D721Med (cell line): ENCODE measurements around the gene TTBK1.

Experiments used
- DNase-seq: peaks from one replicate; pipeline ENCODE4 v3.0.0; 2011; ENCODE audit warnings: low spot score; ENCODE audit not compliant: insufficient read length
- FAIRE-seq: peaks from 2 replicates; lab custom pipeline; 2011; peaks lifted over from hg19 to GRCh38; lab: Jason Lieb, UNC
- TF ChIP-seq, protein P1 (sequence below): IDR thresholded peaks from 2 replicates; pipeline ENCODE4 v1.5.1; 2012; ENCODE audit warnings: mild to moderate bottlenecking, control low read depth; ENCODE audit not compliant: insufficient read depth; ENCODE audit errors: missing control alignments

The TTBK1 gene

DNA sequence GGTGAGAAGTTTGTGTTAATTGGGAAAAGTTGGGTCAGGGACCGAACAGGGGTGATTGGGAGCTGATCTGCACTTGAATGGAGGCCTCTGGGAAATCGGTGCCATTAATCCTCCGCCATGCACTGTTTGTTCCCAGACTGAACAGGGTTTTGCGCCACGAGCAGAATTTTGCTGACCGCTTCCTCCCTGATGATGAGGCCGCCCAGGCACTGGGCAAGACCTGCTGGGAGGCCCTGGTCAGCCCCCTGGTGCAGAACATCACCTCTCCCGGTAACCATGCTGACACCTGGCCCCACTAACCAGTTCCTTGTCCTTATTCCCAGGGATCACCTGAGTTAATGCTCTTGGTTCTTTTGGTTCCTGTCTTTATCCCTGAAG lies 39.6 kb upstream of the TTBK1 start:
- DNase-seq (no peak), FAIRE-seq (no peak)
- TF ChIP-seq, protein P1, sequence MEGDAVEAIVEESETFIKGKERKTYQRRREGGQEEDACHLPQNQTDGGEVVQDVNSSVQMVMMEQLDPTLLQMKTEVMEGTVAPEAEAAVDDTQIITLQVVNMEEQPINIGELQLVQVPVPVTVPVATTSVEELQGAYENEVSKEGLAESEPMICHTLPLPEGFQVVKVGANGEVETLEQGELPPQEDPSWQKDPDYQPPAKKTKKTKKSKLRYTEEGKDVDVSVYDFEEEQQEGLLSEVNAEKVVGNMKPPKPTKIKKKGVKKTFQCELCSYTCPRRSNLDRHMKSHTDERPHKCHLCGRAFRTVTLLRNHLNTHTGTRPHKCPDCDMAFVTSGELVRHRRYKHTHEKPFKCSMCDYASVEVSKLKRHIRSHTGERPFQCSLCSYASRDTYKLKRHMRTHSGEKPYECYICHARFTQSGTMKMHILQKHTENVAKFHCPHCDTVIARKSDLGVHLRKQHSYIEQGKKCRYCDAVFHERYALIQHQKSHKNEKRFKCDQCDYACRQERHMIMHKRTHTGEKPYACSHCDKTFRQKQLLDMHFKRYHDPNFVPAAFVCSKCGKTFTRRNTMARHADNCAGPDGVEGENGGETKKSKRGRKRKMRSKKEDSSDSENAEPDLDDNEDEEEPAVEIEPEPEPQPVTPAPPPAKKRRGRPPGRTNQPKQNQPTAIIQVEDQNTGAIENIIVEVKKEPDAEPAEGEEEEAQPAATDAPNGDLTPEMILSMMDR: no peak

DNA sequence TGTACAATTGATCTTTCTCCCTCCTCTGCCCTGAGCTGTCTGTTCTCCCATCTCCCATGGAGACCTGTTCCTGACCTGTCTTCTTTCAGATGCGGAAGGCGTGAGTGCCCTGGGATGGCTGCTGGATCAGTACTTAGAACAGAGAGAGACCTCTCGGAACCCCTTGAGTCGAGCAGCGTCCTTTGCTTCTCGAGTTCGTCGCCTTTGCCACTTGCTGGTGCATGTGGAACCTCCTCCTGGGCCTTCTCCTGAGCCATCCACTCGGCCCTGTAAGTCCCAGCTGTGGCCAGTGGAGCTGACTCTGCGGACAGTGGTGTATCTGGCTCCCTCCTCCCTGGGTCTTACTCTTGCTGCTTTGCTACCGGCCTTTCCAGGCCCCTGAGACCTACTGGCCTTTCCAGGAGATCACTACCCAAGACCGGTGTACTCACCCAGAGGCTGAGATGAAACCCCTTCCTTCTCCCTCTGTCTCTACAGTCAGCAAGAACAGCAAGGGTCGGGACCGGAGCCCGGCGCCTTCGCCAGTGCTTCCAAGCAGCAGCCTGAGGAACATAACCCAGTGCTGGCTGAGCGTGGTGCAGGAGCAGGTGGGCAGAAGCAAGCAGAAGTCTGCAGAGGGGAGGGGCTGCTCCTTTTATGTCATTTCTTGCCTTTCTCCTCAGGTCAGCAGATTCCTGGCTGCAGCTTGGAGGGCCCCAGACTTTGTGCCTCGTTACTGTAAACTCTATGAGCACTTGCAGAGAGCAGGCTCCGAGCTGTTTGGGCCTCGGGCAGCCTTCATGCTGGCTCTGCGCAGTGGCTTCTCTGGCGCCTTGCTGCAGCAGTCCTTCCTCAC lies 38.8 kb upstream of the TTBK1 start:
- FAIRE-seq (no peak), DNase-seq (no peak)
- TF ChIP-seq, protein P1: no peak

DNA sequence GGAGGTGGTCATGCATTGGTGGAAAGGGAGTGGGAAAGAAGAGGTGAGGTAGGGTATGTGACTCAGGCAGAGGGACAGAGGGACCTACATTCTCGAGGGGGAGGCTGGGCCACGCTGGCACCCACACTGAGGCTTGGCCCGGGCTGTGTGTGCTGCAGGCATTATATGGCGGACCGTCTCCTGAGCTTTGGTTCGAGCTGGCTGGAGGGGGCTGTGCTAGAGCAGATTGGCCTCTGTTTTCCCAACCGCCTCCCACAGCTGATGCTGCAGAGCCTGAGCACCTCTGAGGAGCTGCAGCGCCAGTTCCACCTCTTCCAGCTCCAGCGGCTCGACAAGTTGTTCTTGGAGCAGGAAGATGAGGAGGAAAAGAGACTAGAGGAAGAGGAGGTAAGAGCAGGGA lies 37.4 kb upstream of the TTBK1 start:
- DNase-seq (no peak), FAIRE-seq (no peak)
- TF ChIP-seq, protein P1: no peak

DNA sequence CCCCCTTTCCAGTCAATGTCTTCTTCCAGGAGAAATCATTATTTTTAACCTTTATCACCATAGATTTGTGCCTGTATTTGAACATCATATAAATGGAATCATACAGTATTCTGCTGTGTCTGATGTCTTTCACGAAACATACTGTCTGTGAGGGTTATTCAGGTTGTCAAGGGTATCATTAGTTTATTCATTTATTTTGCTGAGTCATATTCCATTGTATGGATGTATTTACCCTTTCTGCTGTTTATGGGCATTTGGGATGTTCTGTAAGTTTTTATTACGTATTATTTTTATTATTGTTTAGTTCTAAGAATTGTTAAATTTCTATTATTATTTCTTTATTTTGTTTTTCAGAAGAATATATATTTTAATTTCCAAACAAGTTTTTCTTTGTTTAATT lies 36.0 kb upstream of the TTBK1 start:
- DNase-seq: no peak
- TF ChIP-seq, protein P1: no peak
- no peak for FAIRE-seq

DNA sequence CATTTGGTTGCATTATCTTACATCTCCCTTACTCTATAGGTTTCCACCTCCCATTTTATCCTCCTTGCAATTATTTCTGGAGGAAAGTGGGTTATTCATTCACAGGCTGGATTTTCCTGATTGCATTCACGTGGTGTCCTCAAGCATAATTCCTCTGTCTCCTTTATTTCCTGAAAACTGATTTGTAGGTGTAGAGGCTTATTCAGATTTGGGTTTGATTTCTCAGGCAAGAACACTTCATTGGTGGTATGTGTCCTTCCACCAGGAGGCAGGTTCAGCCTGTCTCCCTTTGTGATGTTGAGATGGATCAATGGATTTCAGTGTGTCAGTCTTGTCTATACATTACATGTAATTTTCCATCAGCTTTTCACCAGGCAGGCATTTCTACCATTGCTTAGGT lies 31.3 kb upstream of the TTBK1 start:
- TF ChIP-seq, protein P1: no peak
- DNase-seq (no peak), FAIRE-seq (no peak)

DNA sequence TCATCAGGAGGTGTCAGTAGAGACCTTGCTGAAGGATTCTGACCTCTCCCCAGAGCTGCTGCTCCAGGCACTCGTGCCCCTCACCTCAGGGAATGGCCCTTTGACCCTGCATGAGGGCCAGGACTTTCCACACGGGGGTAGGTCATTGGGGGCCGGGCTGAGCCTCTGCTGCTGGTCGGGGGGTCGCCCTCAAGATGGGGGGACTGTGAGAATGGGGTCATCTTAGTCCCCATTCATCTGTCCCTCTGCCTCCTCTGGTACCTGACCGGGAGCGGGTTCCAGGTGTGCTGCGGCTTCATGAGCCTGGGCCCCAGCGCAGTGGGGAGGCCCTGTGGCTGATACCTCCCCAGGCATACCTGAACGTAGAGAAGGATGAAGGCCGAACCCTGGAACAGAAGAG lies 29.9 kb upstream of the TTBK1 start:
- FAIRE-seq (no peak), DNase-seq (no peak)
- TF ChIP-seq, protein P1: no peak

DNA sequence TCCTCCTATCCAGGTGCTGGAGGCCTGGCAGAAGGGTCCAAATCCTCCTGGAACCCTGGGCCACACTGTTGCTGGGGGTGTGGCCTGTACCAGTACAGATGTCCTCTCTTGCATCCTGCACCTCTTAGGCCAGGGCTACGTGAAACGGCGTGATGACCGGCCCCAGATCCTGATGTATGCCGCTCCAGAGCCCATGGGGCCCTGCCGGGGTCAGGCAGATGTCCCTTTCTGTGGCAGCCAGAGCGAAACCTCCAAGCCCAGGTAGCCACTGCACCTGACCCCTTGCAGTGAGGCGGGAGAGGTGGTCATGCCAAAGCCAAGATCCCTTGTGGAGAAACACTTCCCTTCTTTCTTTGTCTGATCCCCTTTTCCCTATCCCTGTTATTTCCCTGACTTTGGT lies 28.2 kb upstream of the TTBK1 start:
- FAIRE-seq (no peak), DNase-seq (no peak)
- TF ChIP-seq, protein P1: no peak
